OCI-LY1 (cell line): ENCODE measurements around the gene MKRN2OS.

Experiments used
- H2AFZ ChIP-seq: fragments of 200-600 bp; sonication (generic), shearing (Covaris generic); 2 replicates; pipeline ENCODE4 v1.6.0; 2014; ENCODE audit warnings: antibody characterized with exemption, mild to moderate bottlenecking, low read length
- H3F3A ChIP-seq: fragments of 200-600 bp; sonication (generic), shearing (Covaris generic); 2 replicates; pipeline ENCODE4 v1.6.0; 2014; ENCODE audit warnings: mild to moderate bottlenecking, antibody characterized with exemption, low read length, moderate library complexity; ENCODE audit not compliant: insufficient read depth
- H3K27ac ChIP-seq: fragments of 200-600 bp; sonication (generic); 2 replicates; pipeline ENCODE4 v1.5.1; 2014; ENCODE audit warnings: low read length, mixed run types, mild to moderate bottlenecking, low read depth; ENCODE audit not compliant: poor library complexity, severe bottlenecking
- H3K27me3 ChIP-seq: fragments of 200-600 bp; sonication (generic); 2 replicates; pipeline ENCODE4 v1.6.0; 2014; ENCODE audit warnings: antibody characterized with exemption, mild to moderate bottlenecking, low read length, moderate library complexity; ENCODE audit not compliant: insufficient read depth
- H3K36me3 ChIP-seq: fragments of 200-600 bp; sonication (generic); 2 replicates; pipeline ENCODE4 v1.6.1; 2014; ENCODE audit warnings: mild to moderate bottlenecking, antibody characterized with exemption, low read length, moderate library complexity, mixed read lengths; ENCODE audit not compliant: insufficient read depth
- H3K4me1 ChIP-seq: fragments of 200-600 bp; sonication (generic); 2 replicates; pipeline ENCODE4 v1.5.1; 2014; ENCODE audit warnings: mild to moderate bottlenecking, low read length, moderate library complexity; ENCODE audit not compliant: insufficient read depth, severe bottlenecking
- H3K4me2 ChIP-seq: fragments of 200-600 bp; sonication (generic), shearing (Covaris generic); 2 replicates; pipeline ENCODE4 v1.6.1; 2014; ENCODE audit warnings: low read length
- H3K4me3 ChIP-seq: fragments of 200-600 bp; sonication (generic); 2 replicates; pipeline ENCODE4 v1.5.1; 2014; ENCODE audit warnings: low read length, low read depth, mild to moderate bottlenecking, mixed read lengths; ENCODE audit not compliant: poor library complexity, severe bottlenecking
- H3K79me2 ChIP-seq: fragments of 200-600 bp; shearing (Covaris generic); 2 replicates; pipeline ENCODE4 v1.6.1; 2016; ENCODE audit warnings: mixed run types, low read length, mixed read lengths; ENCODE audit not compliant: insufficient read depth
- H3K9ac ChIP-seq: fragments of 200-600 bp; sonication (generic), shearing (Covaris generic); 2 replicates; pipeline ENCODE4 v1.6.1; 2014; ENCODE audit warnings: mild to moderate bottlenecking, low read length, mixed read lengths
- H3K9me2 ChIP-seq: fragments of 200-600 bp; sonication (generic), shearing (Covaris generic); 2 replicates; pipeline ENCODE4 v1.6.1; 2014; ENCODE audit warnings: low read depth, mild to moderate bottlenecking, low read length, mixed read lengths
- H3K9me3 ChIP-seq: fragments of 200-600 bp; shearing (Covaris generic); 2 replicates; pipeline ENCODE4 v1.6.1; 2014; ENCODE audit warnings: low read length, mixed read lengths
- H4K20me1 ChIP-seq: fragments of 200-600 bp; sonication (generic), shearing (Covaris generic); 2 replicates; pipeline ENCODE4 v1.6.0; 2016; ENCODE audit warnings: mild to moderate bottlenecking, low read length; ENCODE audit not compliant: insufficient read depth
- CTCF ChIP-seq: fragments of 200-600 bp; sonication (generic), shearing (Covaris generic); IDR thresholded peaks from 2 replicates; pipeline ENCODE4 v1.5.1; 2017; ENCODE audit warnings: mild to moderate bottlenecking, antibody characterized with exemption, low read length, moderate library complexity, mixed read lengths
- EZH2 ChIP-seq: fragments of 200-600 bp; sonication (generic), shearing (Covaris generic); IDR thresholded peaks from 2 replicates; pipeline ENCODE4 v1.8.0; 2017; ENCODE audit warnings: borderline replicate concordance, mixed run types, mild to moderate bottlenecking, antibody characterized with exemption, low read length, moderate library complexity, mixed read lengths

MKRN2OS gene

GRCh38 chr3:12527757-12528143 lies 17.5 kb downstream of the MKRN2OS start:
- no peak for TF ChIP-seq EZH2
- no peak for TF ChIP-seq CTCF
- Histone ChIP-seq H3K36me3 (peaks cover 43% of the 10 kb centered on the region), H3K9ac (no peak overlapping the region), H3K4me3 (no peak overlapping the region), H4K20me1 (no peaks in the 10 kb centered on the region), H3K9me2 (no peaks in the 10 kb centered on the region), H3K27ac (no peak overlapping the region), H3K4me1 (no peaks in the 10 kb centered on the region), H3K79me2 (no peaks in the 10 kb centered on the region), H3K9me3 (no peaks in the 10 kb centered on the region), H3K27me3 (no peaks in the 10 kb centered on the region), H3F3A (no peaks in the 10 kb centered on the region), H3K4me2 (no peak overlapping the region), H2AFZ (no peak overlapping the region)

- H3K9me2 ChIP-seq = no peaks in the 10 kb centered on the region
- H3K4me1 ChIP-seq = no peaks in the 10 kb centered on the region
- no peak overlapping the region for H3K27ac ChIP-seq
- no peak overlapping the region for H3K9ac ChIP-seq
- peaks cover 26% of the 10 kb centered on the region for H3K36me3 ChIP-seq
- no peak overlapping the region for H3K4me2 ChIP-seq
- H3K79me2 ChIP-seq = no peaks in the 10 kb centered on the region
- no peaks in the 10 kb centered on the region for H3K27me3 ChIP-seq
- no peak overlapping the region for H3K4me3 ChIP-seq
- H3F3A ChIP-seq = no peaks in the 10 kb centered on the region
- no peak overlapping the region for H2AFZ ChIP-seq
- no peaks in the 10 kb centered on the region for H4K20me1 ChIP-seq
- TF ChIP-seq CTCF = no peak
- TF ChIP-seq EZH2 = no peak
- H3K9me3 ChIP-seq = no peaks in the 10 kb centered on the region
Measured at GRCh38 chr3:12522721-12523120, 22.6 kb downstream of the MKRN2OS start.

- TF ChIP-seq EZH2 = no peak
- no peaks in the 10 kb centered on the region for H3K9me3 ChIP-seq
- no peaks in the 10 kb centered on the region for H3F3A ChIP-seq
- no peak overlapping the region for H3K27ac ChIP-seq
- H4K20me1 ChIP-seq = no peaks in the 10 kb centered on the region
- no peak overlapping the region for H3K9ac ChIP-seq
- no peaks in the 10 kb centered on the region for H3K9me2 ChIP-seq
- no peak overlapping the region for H3K4me2 ChIP-seq
- peaks cover 18% of the 10 kb centered on the region for H3K36me3 ChIP-seq
- no peak overlapping the region for H2AFZ ChIP-seq
- H3K79me2 ChIP-seq = no peaks in the 10 kb centered on the region
- H3K27me3 ChIP-seq = no peaks in the 10 kb centered on the region
- no peak overlapping the region for H3K4me3 ChIP-seq
- H3K4me1 ChIP-seq = no peaks in the 10 kb centered on the region
Measured at GRCh38 chr3:12521010-12521409, 24.3 kb downstream of the MKRN2OS start.

- H2AFZ ChIP-seq = no peak overlapping the region
- TF ChIP-seq CTCF (no peak), EZH2 (no peak)
- H3K9ac ChIP-seq = no peak overlapping the region
- no peak overlapping the region for H3K4me2 ChIP-seq
- no peak overlapping the region for H3K27ac ChIP-seq
- H3K4me1 ChIP-seq = no peaks in the 10 kb centered on the region
- H3K9me2 ChIP-seq = no peaks in the 10 kb centered on the region
- no peaks in the 10 kb centered on the region for H3K27me3 ChIP-seq
- H3K4me3 ChIP-seq = no peak overlapping the region
- H3K9me3 ChIP-seq = no peaks in the 10 kb centered on the region
- H4K20me1 ChIP-seq = no peaks in the 10 kb centered on the region
- no peaks in the 10 kb centered on the region for H3K79me2 ChIP-seq
- H3K36me3 ChIP-seq = peaks cover 16% of the 10 kb centered on the region
- no peaks in the 10 kb centered on the region for H3F3A ChIP-seq
Measured at GRCh38 chr3:12518261-12519028, 26.9 kb downstream of the MKRN2OS start.
